Central memory CD4-positive, alpha-beta T cell (primary cell): ENCODE results near the gene FOXB1.

Experiments
- DNase-seq: peaks from one replicate; pipeline ENCODE4 v3.0.0; 2022

FOXB1 gene

GRCh38 chr15:59999612-60000112 lies 4.4 kb upstream of the FOXB1 start:
- no peak for DNase-seq

GRCh38 chr15:60000113-60000823 lies 3.8 kb upstream of the FOXB1 start:
- DNase-seq = no peak

GRCh38 chr15:60000824-60001609 lies 3.1 kb upstream of the FOXB1 start:
- no peak for DNase-seq

GRCh38 chr15:60001610-60002527 lies 2.2 kb upstream of the FOXB1 start:
- no peak for DNase-seq

- no peak for DNase-seq
Observed at GRCh38 chr15:60002528-60003218, 1.4 kb upstream of the FOXB1 start.

GRCh38 chr15:60003243-60004008 lies 685 bp upstream of the FOXB1 start:
- DNase-seq = no peak

- no peak for DNase-seq
Observed at GRCh38 chr15:60004846-60005351, 788 bp downstream of the FOXB1 start.

- DNase-seq = no peak
Observed at GRCh38 chr15:60005352-60006202, 1.5 kb downstream of the FOXB1 start.

GRCh38 chr15:60006203-60006862 lies 2.2 kb downstream of the FOXB1 start:
- peak; percentile 70 for DNase-seq

GRCh38 chr15:60006873-60007272 lies 2.8 kb downstream of the FOXB1 start:
- no peak for DNase-seq

GRCh38 chr15:60009124-60009960 lies 5.2 kb downstream of the FOXB1 start:
- no peak for DNase-seq

GRCh38 chr15:60009980-60010732 lies 6.0 kb downstream of the FOXB1 start:
- no peak for DNase-seq

- DNase-seq = no peak
Observed at GRCh38 chr15:60010858-60011257, 6.7 kb downstream of the FOXB1 start.

GRCh38 chr15:60012695-60013094 lies 8.6 kb downstream of the FOXB1 start:
- DNase-seq = no peak

GRCh38 chr15:60017538-60018520 lies 13.7 kb downstream of the FOXB1 start:
- DNase-seq = no peak

GRCh38 chr15:60020736-60021135 lies 16.6 kb downstream of the FOXB1 start:
- no peak for DNase-seq
